Neuronal stem cell (in vitro differentiated cells): ENCODE data around the gene PRL.

Experiments used
- DNase-seq: peaks from one replicate; pipeline ENCODE4 v3.0.0-alpha.2; 2013; ENCODE audit warnings: low spot score
- H2AFZ ChIP-seq: one replicate; pipeline ENCODE4 v1.6.1; 2013; ENCODE audit warnings: mild to moderate bottlenecking, low read length, inconsistent platforms
- H2AK5ac ChIP-seq: 2 replicates; pipeline ENCODE4 v1.6.1; 2013; ENCODE audit warnings: low read depth, mild to moderate bottlenecking, inconsistent platforms, low read length, moderate library complexity, mixed read lengths
- H2BK120ac ChIP-seq: 2 replicates; pipeline ENCODE4 v1.6.1; 2013; ENCODE audit warnings: low read depth, mild to moderate bottlenecking, inconsistent platforms, low read length, moderate library complexity, mixed read lengths
- H2BK12ac ChIP-seq: one replicate; pipeline ENCODE4 v1.6.1; 2013; ENCODE audit warnings: low read length, inconsistent platforms
- H2BK15ac ChIP-seq: 2 replicates; pipeline ENCODE4 v1.6.1; 2013; ENCODE audit warnings: mild to moderate bottlenecking, low read length, inconsistent platforms, mixed read lengths
- H2BK5ac ChIP-seq: one replicate; pipeline ENCODE4 v1.6.1; 2013; ENCODE audit warnings: inconsistent platforms, mild to moderate bottlenecking, low read length, moderate library complexity
- H3K14ac ChIP-seq: one replicate; pipeline ENCODE4 v1.6.1; 2013; ENCODE audit warnings: low read length, inconsistent platforms
- H3K18ac ChIP-seq: 2 replicates; pipeline ENCODE4 v1.6.1; 2013; ENCODE audit warnings: low read length, inconsistent platforms
- H3K23ac ChIP-seq: 2 replicates; pipeline ENCODE4 v1.6.1; 2013; ENCODE audit warnings: low read depth, mild to moderate bottlenecking, mixed read lengths, low read length, inconsistent platforms; ENCODE audit not compliant: poor library complexity
- H3K27ac ChIP-seq: replicated peaks from 3 replicates; pipeline ENCODE4 v1.5.1; 2013; ENCODE audit warnings: low read length, inconsistent platforms
- H3K27me3 ChIP-seq, 3 experiments: 2 replicates each; pipeline ENCODE4 v1.6.1; 2013; ENCODE audit warnings: low read length in 3 of 3, mild to moderate bottlenecking in 2 of 3, inconsistent platforms in 1 of 3, low read depth in 1 of 3, mixed read lengths in 1 of 3, moderate library complexity in 1 of 3; ENCODE audit not compliant: control insufficient read depth in 3 of 3, insufficient read depth in 3 of 3
- H3K36me3 ChIP-seq, 2 donors: replicated peaks in 1 of 2; 2 replicates each; pipeline ENCODE4 v1.6.1; 2013; ENCODE audit warnings: low read length in 2 of 2; ENCODE audit not compliant: control insufficient read depth in 2 of 2, insufficient read depth in 2 of 2
- H3K4ac ChIP-seq: 2 replicates; pipeline ENCODE4 v1.6.1; 2013; ENCODE audit warnings: inconsistent platforms, mild to moderate bottlenecking, low read length, moderate library complexity
- H3K4me1 ChIP-seq, 2 donors: 1 replicate in 1 of 2; 2 replicates in 1 of 2; pipeline ENCODE4 v1.6.1; 2013; ENCODE audit warnings: low read length in 2 of 2, low read depth in 1 of 2; ENCODE audit not compliant: control insufficient read depth in 2 of 2, insufficient read depth in 1 of 2
- H3K4me2 ChIP-seq: one replicate; pipeline ENCODE4 v1.6.1; 2013; ENCODE audit warnings: mild to moderate bottlenecking, low read length, inconsistent platforms; ENCODE audit not compliant: insufficient read depth, poor library complexity, severe bottlenecking
- H3K4me3 ChIP-seq, 2 donors: 2 replicates each; pipeline ENCODE4 v1.5.1; 2013; ENCODE audit warnings: low read length in 2 of 2, mild to moderate bottlenecking in 2 of 2, inconsistent platforms in 1 of 2, moderate library complexity in 1 of 2
- H3K79me1 ChIP-seq: one replicate; pipeline ENCODE4 v1.6.1; 2013; ENCODE audit warnings: low read depth, mild to moderate bottlenecking, inconsistent platforms, low read length, moderate library complexity
- H3K9ac ChIP-seq: one replicate; pipeline ENCODE4 v1.6.1; 2013; ENCODE audit warnings: mild to moderate bottlenecking, low read depth, low read length, inconsistent platforms; ENCODE audit not compliant: poor library complexity
- H3K9me3 ChIP-seq, 2 donors: replicated peaks in 1 of 2; 2 replicates each; pipeline versions ENCODE3 to v1.6.1; 2013; ENCODE audit warnings: low read length in 2 of 2, mild to moderate bottlenecking in 2 of 2, inconsistent platforms in 1 of 2, low read depth in 1 of 2, mixed read lengths in 1 of 2, moderate library complexity in 1 of 2; ENCODE audit not compliant: control insufficient read depth in 2 of 2, insufficient read depth in 1 of 2
- H4K8ac ChIP-seq: one replicate; pipeline ENCODE4 v1.6.1; 2013; ENCODE audit warnings: low read depth, mild to moderate bottlenecking, inconsistent platforms, low read length, moderate library complexity
- H4K91ac ChIP-seq: one replicate; pipeline ENCODE4 v1.6.1; 2013; ENCODE audit warnings: low read length, low read depth, mild to moderate bottlenecking, inconsistent platforms; ENCODE audit not compliant: poor library complexity
- WGBS, 2 donors: extraction: QIAGEN DNeasy Blood & Tissue Kit; methylation state at CpG; one replicate each; pipeline ENCODE4 v1.1.7; 2013; ENCODE audit warnings: missing lambda C conversion rate in 2 of 2, mixed read lengths in 1 of 2; ENCODE audit not compliant: insufficient read length in 2 of 2, insufficient replicate concordance in 1 of 2; ENCODE audit errors: extremely low coverage in 2 of 2; 5-methylcytosine and 5-hydroxymethylcytosine counted together

PRL gene

DNA sequence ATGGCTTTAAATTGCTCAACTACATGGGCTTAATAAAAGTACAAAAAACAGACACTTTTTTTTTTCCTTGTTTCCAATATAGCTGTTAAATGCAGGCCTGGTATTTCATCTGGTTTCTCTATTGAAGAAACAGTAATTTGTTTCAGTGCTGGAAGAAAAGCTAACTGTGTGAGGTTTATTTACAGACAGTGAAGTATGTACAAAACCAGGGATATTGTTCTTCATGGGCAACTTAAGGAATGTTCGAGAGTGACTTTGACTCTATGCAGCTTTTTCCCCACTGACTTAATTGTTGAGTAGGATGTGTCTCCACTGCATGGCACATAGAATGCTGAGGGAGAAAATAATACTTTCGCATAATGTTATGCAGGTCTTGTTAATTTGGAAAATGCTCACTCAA is 31.0 kb upstream of the PRL start:
- DNase-seq, result no peak
- H2BK12ac ChIP-seq, result no peak overlapping the region
- no CpG with 5 or more reads among the region's 2 CpGs for WGBS, 2 donors
- no peak overlapping the region for H3K4me3 ChIP-seq
- H3K4ac ChIP-seq, result no peak overlapping the region
- H3K23ac ChIP-seq, result no peak overlapping the region
- H2BK120ac ChIP-seq, result no peak overlapping the region
- no peak overlapping the region for H2BK5ac ChIP-seq
- no peak overlapping the region for H3K27ac ChIP-seq
- no peak overlapping the region for H4K8ac ChIP-seq
- no peak overlapping the region for H2AFZ ChIP-seq
- H2BK15ac ChIP-seq, result no peak overlapping the region
- no peak overlapping the region for H4K91ac ChIP-seq
- H3K79me1 ChIP-seq, result no peaks in the 10 kb centered on the region
- no peaks in the 10 kb centered on the region for H3K4me1 ChIP-seq
- no peak overlapping the region for H3K18ac ChIP-seq
- H3K4me2 ChIP-seq, result no peak overlapping the region
- H3K14ac ChIP-seq, result no peak overlapping the region
- no peak overlapping the region for H2AK5ac ChIP-seq
- no peaks in the 10 kb centered on the region for H3K27me3 ChIP-seq
- no peak overlapping the region for H3K9ac ChIP-seq
- peaks cover 2 to 5% of the 10 kb centered on the region in 2 donors for H3K9me3 ChIP-seq
- H3K36me3 ChIP-seq, result no peaks in the 10 kb centered on the region

DNA sequence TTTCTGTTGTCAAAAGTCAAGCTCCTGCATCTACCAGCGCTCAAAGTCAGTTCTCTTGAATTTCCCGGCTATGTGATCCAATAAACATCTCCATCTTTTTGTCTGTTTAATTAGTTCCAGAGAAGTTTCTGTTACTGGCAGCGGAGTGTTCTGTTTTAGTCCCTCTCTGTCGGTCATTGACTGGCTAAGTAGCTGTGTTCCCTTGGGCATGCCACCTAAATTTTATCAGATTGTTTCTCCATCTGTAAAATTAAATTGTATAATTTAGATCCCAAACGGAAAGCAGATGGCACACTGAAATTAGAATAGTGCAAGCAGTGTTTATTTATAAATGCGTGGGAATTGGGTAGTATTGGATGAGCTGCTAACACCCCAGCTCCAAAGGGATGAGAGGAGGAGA is 29.7 kb upstream of the PRL start:
- no CpG with 5 or more reads among the region's 6 CpGs for WGBS, 2 donors

GRCh38 chr6:22325481-22325880 is 28.6 kb upstream of the PRL start:
- Histone ChIP-seq H2BK12ac (no peak overlapping the region), H3K18ac (no peak overlapping the region), H2BK120ac (no peak overlapping the region), H3K4ac (no peak overlapping the region), H2BK15ac (no peak overlapping the region), H3K36me3 (no peaks in the 10 kb centered on the region), H3K27me3 (no peaks in the 10 kb centered on the region), H2AFZ (no peak overlapping the region), H2BK5ac (no peak overlapping the region), H3K9ac (no peak overlapping the region), H4K8ac (no peak overlapping the region), H3K79me1 (no peaks in the 10 kb centered on the region), H3K14ac (no peak overlapping the region), H2AK5ac (no peak overlapping the region), H3K4me3 (no peak overlapping the region), H3K4me2 (no peak overlapping the region), H3K4me1 (peaks cover 0 to 3% of the 10 kb centered on the region in 2 donors), H3K27ac (no peak overlapping the region), H4K91ac (no peak overlapping the region), H3K23ac (no peak overlapping the region), H3K9me3 (peaks cover 2 to 5% of the 10 kb centered on the region in 2 donors)
- DNase-seq, result no peak

More for the DNA sequence above, 29.7 kb upstream of the PRL start:
- no peaks in the 10 kb centered on the region for H3K27me3 ChIP-seq
- H3K36me3 ChIP-seq, result no peaks in the 10 kb centered on the region
- H3K18ac ChIP-seq, result no peak overlapping the region
- H2AFZ ChIP-seq, result peak overlapping the region; percentile 19
- no peak overlapping the region for H2AK5ac ChIP-seq
- H3K23ac ChIP-seq, result no peak overlapping the region
- H2BK12ac ChIP-seq, result no peak overlapping the region
- H3K14ac ChIP-seq, result no peak overlapping the region
- no peak overlapping the region for H3K4ac ChIP-seq
- H3K4me2 ChIP-seq, result no peak overlapping the region
- H3K4me1 ChIP-seq, result peaks cover 0 to 3% of the 10 kb centered on the region in 2 donors
- H3K27ac ChIP-seq, result no peak overlapping the region
- DNase-seq, result no peak
- no peak overlapping the region for H2BK15ac ChIP-seq
- H4K8ac ChIP-seq, result no peak overlapping the region
- H2BK5ac ChIP-seq, result no peak overlapping the region
- H3K4me3 ChIP-seq, result no peak overlapping the region
- no peak overlapping the region for H2BK120ac ChIP-seq
- no peak overlapping the region for H4K91ac ChIP-seq
- no peak overlapping the region for H3K9ac ChIP-seq
- H3K79me1 ChIP-seq, result no peaks in the 10 kb centered on the region
- H3K9me3 ChIP-seq, result peaks cover 2 to 5% of the 10 kb centered on the region in 2 donors

DNA sequence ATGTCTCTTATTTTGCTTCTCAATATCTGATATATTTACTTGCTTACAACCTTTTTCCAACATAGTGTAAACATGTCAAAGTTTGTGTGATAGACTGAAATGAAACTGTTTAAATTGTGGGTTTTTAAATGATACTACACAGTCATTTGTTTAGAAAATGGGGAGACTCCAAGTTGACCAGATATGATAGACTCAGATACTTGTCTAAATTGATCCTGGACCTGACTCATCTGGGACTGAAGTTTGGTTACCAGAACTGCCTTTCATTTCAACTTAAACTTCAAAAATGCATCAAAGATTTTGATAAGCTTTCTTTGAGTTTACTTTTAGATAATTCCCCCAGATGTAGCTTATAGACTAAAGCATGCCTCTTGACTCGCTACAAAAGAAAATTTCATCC is 27.0 kb upstream of the PRL start:
- Histone ChIP-seq H3K36me3 (no peaks in the 10 kb centered on the region), H2AFZ (no peak overlapping the region), H3K27me3 (no peaks in the 10 kb centered on the region), H3K27ac (no peak overlapping the region), H3K4me1 (peaks cover 0 to 3% of the 10 kb centered on the region in 2 donors), H3K9ac (no peak overlapping the region), H2BK5ac (no peak overlapping the region), H3K9me3 (peaks cover 2 to 13% of the 10 kb centered on the region in 2 donors), H3K4me2 (no peak overlapping the region), H3K14ac (no peak overlapping the region), H4K91ac (no peak overlapping the region), H3K23ac (no peak overlapping the region), H3K79me1 (no peaks in the 10 kb centered on the region), H2BK120ac (no peak overlapping the region), H3K18ac (no peak overlapping the region), H2AK5ac (no peak overlapping the region), H2BK15ac (no peak overlapping the region), H3K4me3 (no peak overlapping the region), H2BK12ac (no peak overlapping the region), H3K4ac (no peak overlapping the region), H4K8ac (no peak overlapping the region)
- DNase-seq, result no peak
- no CpG with 5 or more reads among the region's 1 CpG for WGBS, 2 donors
